CD4-positive, alpha-beta T cell treated with Interferon alpha-2 for 1 hour (primary cell): ENCODE measurements around the gene PRKCH.

Experiments
- DNase-seq, 2 donors: peaks; one replicate each; pipeline ENCODE4 v3.0.0-alpha.2; 2020 to 2022

The PRKCH gene

GRCh38 chr14:61430066-61430757 is 108.8 kb downstream of the PRKCH start:
- no peak for DNase-seq

- DNase-seq = no peak
These were observed 111.8 kb downstream of the PRKCH start for GRCh38 chr14:61433169-61433568.

- no peak for DNase-seq
These were observed 112.4 kb downstream of the PRKCH start for GRCh38 chr14:61433828-61434227.

- no peak for DNase-seq
These were observed 112.9 kb downstream of the PRKCH start for GRCh38 chr14:61434311-61434710.

GRCh38 chr14:61435563-61436337 is 114.4 kb downstream of the PRKCH start:
- no peak for DNase-seq

- no peak for DNase-seq
These were observed 116.0 kb downstream of the PRKCH start for GRCh38 chr14:61437381-61437780.

GRCh38 chr14:61438036-61438435 is 116.7 kb downstream of the PRKCH start:
- no peak for DNase-seq

- no peak for DNase-seq
These were observed 117.1 kb downstream of the PRKCH start for GRCh38 chr14:61438497-61438859.

- peak; percentile 12 to 48 for DNase-seq
These were observed 117.7 kb downstream of the PRKCH start for GRCh38 chr14:61438860-61439765.

- DNase-seq = no peak
These were observed 118.5 kb downstream of the PRKCH start for GRCh38 chr14:61439779-61440418.

- DNase-seq = no peak
These were observed 122.1 kb downstream of the PRKCH start for GRCh38 chr14:61443481-61443880.

- DNase-seq = peak; percentile 59 to 75
These were observed 122.9 kb downstream of the PRKCH start for GRCh38 chr14:61444215-61444768.

GRCh38 chr14:61451491-61451890 is 130.1 kb downstream of the PRKCH start:
- DNase-seq = no peak

GRCh38 chr14:61451891-61452400 is 130.6 kb downstream of the PRKCH start:
- DNase-seq = no peak

GRCh38 chr14:61452452-61452851 is 131.1 kb downstream of the PRKCH start:
- peak; percentile 63 to 82 for DNase-seq

GRCh38 chr14:61453103-61453767 is 131.9 kb downstream of the PRKCH start:
- DNase-seq = no peak

GRCh38 chr14:61454545-61454944 is 133.2 kb downstream of the PRKCH start:
- no peak for DNase-seq

GRCh38 chr14:61455351-61455750 is 134.0 kb downstream of the PRKCH start:
- DNase-seq = no peak

GRCh38 chr14:61456720-61457119 is 135.3 kb downstream of the PRKCH start:
- DNase-seq = peak; percentile 79 to 86

GRCh38 chr14:61458766-61459165 is 137.4 kb downstream of the PRKCH start:
- no peak for DNase-seq

GRCh38 chr14:61459229-61459628 is 137.8 kb downstream of the PRKCH start:
- DNase-seq = no peak

- DNase-seq = no peak
These were observed 138.7 kb downstream of the PRKCH start for GRCh38 chr14:61460063-61460462.
